K562 (cell line): ENCODE results near the gene SNX25. TPM values are rescaled to one million over a fixed set of nuclear protein-coding genes. Genes with fewer than 3 reads are reported as not detected.

Experiments used
- ATAC-seq: fragments of 200-7000 bp; cut with Tn5 transposase; 3 replicates; pipeline ENCODE4 v1.9.1; 2020; ENCODE audit warnings: moderate library complexity
- BruUV-seq: library from RNA; stranded (reverse); fragments of 400-500 nt; replicated peaks from 2 replicates; lab custom pipeline; 2021; lab: Mats Ljungman, UMichigan
- CTCF ChIA-PET: fragments of 300-600 bp; formaldehyde crosslinking; extraction: SDS; loops from one replicate; lab custom pipeline; 2021; ENCODE audit warnings: low intra/inter-chr PET ratio; lab: Yijun Ruan, JAX
- POLR2A ChIA-PET: fragments of 300-600, 350-650 bp; sonication (Branson Sonifier 250); formaldehyde crosslinking; extraction: SDS; loops from one replicate; lab custom pipeline; 2021; ENCODE audit warnings: antibody characterized with exemption, inconsistent platforms; lab: Yijun Ruan, JAX
- DNase-seq, 4 experiments: peaks; one replicate each; pipeline versions ENCODE4 v3.0.0 to v3.0.0-alpha.2; 2011 to 2018; ENCODE audit warnings: low spot score in 3 of 4, mixed read lengths in 3 of 4; ENCODE audit errors: extremely low read depth in 1 of 4
- FAIRE-seq: peaks from 2 replicates; lab custom pipeline; 2011; peaks lifted over from hg19 to GRCh38; lab: Jason Lieb, UNC
- H2AFZ ChIP-seq: 2 replicates; pipeline ENCODE4 v1.6.0; 2011; ENCODE audit warnings: low read depth, low read length, control low read depth, inconsistent platforms
- H3K27ac ChIP-seq: fragments of 200-600 bp; 3 replicates; pipeline ENCODE4 v1.8.0; 2011; ENCODE audit warnings: low read depth, mild to moderate bottlenecking, control low read depth, inconsistent platforms, low read length, moderate library complexity, mixed read lengths; ENCODE audit errors: extremely low read depth
- H3K27me3 ChIP-seq, 2 experiments: fragments of 300-600 bp in 1 of 2; 2 replicates in 1 of 2; 3 replicates in 1 of 2; pipeline versions ENCODE4 v1.6.0 to v1.8.0; 2011; ENCODE audit warnings: inconsistent platforms in 2 of 2, low read length in 2 of 2, mild to moderate bottlenecking in 1 of 2, mixed read lengths in 1 of 2, moderate library complexity in 1 of 2; ENCODE audit not compliant: control insufficient read depth in 2 of 2, insufficient read depth in 2 of 2
- H3K36me3 ChIP-seq: fragments of 300-600 bp; 3 replicates; pipeline ENCODE4 v1.8.0; 2011; ENCODE audit warnings: mild to moderate bottlenecking, low read length, inconsistent platforms; ENCODE audit not compliant: control insufficient read depth, insufficient read depth
- H3K4me1 ChIP-seq, 2 experiments: fragments of 200-600 bp in 1 of 2; replicated peaks in 1 of 2; 2 replicates in 1 of 2; 3 replicates in 1 of 2; pipeline versions ENCODE4 v1.5.1 to v1.8.0; 2011; ENCODE audit warnings: inconsistent platforms in 2 of 2, low read length in 2 of 2, mild to moderate bottlenecking in 1 of 2, mixed read lengths in 1 of 2, moderate library complexity in 1 of 2; ENCODE audit not compliant: control insufficient read depth in 2 of 2, insufficient read depth in 2 of 2
- H3K4me2 ChIP-seq: 2 replicates; pipeline ENCODE4 v1.6.1; 2011; ENCODE audit warnings: low read length, control low read depth, inconsistent platforms, mixed read lengths; ENCODE audit not compliant: insufficient read depth
- H3K4me3 ChIP-seq: fragments of 200-600 bp; sonication (generic), shearing (Covaris generic); 2 replicates; pipeline ENCODE4 v1.5.1; 2016; ENCODE audit warnings: control low read depth, inconsistent platforms
- H3K79me2 ChIP-seq: fragments of 200-600 bp; 3 replicates; pipeline ENCODE4 v1.8.0; 2011; ENCODE audit warnings: low read length, inconsistent platforms; ENCODE audit not compliant: control insufficient read depth, insufficient read depth
- H3K9ac ChIP-seq, 2 experiments: 2 replicates each; pipeline versions ENCODE4 v1.6.0 to v1.6.1; 2011; ENCODE audit warnings: low read depth in 2 of 2, low read length in 2 of 2, control low read depth in 1 of 2, inconsistent platforms in 1 of 2, mild to moderate bottlenecking in 1 of 2, mixed read lengths in 1 of 2; ENCODE audit not compliant: insufficient read depth in 1 of 2
- H3K9me1 ChIP-seq: one replicate; pipeline ENCODE4 v1.6.0; 2011; ENCODE audit warnings: inconsistent platforms, mild to moderate bottlenecking, low read length, moderate library complexity; ENCODE audit not compliant: control insufficient read depth, insufficient read depth
- H3K9me3 ChIP-seq: replicated peaks from 2 replicates; pipeline ENCODE4 v1.5.1; 2011; ENCODE audit warnings: low read depth, low read length, inconsistent platforms; ENCODE audit not compliant: control insufficient read depth, insufficient read depth
- H4K20me1 ChIP-seq: replicated peaks from 2 replicates; pipeline ENCODE4 v1.6.1; 2011; ENCODE audit warnings: low read length, inconsistent platforms, mixed read lengths; ENCODE audit not compliant: control insufficient read depth, insufficient read depth
- AFF4 ChIP-seq: sonication (generic); formaldehyde crosslinking; IDR thresholded peaks from 2 replicates; pipeline ENCODE4 v1.8.0; 2023; ENCODE audit warnings: mild to moderate bottlenecking, missing genetic modification reagents
- CREB3 ChIP-seq: fragments of 450-650 bp; conservative IDR thresholded peaks from 2 replicates; pipeline ENCODE4 v1.6.1; 2016; ENCODE audit warnings: missing genetic modification characterization, low read depth, mild to moderate bottlenecking, missing compliant biosample characterization, moderate library complexity
- CXXC5 ChIP-seq: fragments of 250-450 bp; sonication (Bioruptor Pico); IDR thresholded peaks from 2 replicates; pipeline ENCODE4 v1.8.0; 2022; ENCODE audit warnings: inconsistent platforms, mild to moderate bottlenecking, moderate library complexity
- FUS ChIP-seq: fragments of 200-400 bp; formaldehyde crosslinking; optimal IDR thresholded peaks from 2 replicates; pipeline ENCODE3; 2017; ENCODE audit warnings: low read depth, low read length
- GABPB2 ChIP-seq: fragments of 250-450 bp; sonication (Bioruptor Pico); conservative IDR thresholded peaks from 2 replicates; pipeline ENCODE4 v1.5.1; 2021; ENCODE audit warnings: mild to moderate bottlenecking
- HINFP ChIP-seq: fragments of 450-650 bp; conservative IDR thresholded peaks from 2 replicates; pipeline ENCODE4 v1.6.1; 2016; ENCODE audit warnings: missing genetic modification characterization, low read depth, mild to moderate bottlenecking, control low read depth, missing compliant biosample characterization
- ZNF143 ChIP-seq: sonication (generic); formaldehyde crosslinking; IDR thresholded peaks from 2 replicates; pipeline ENCODE4 v1.9.0; 2022; ENCODE audit warnings: mild to moderate bottlenecking, missing genetic modification reagents
- ZNF280A ChIP-seq: fragments of 450-650 bp; IDR thresholded peaks from 2 replicates; pipeline ENCODE4 v1.6.1; 2018; ENCODE audit warnings: mild to moderate bottlenecking, low read depth; ENCODE audit not compliant: partially characterized antibody
- in situ Hi-C: fragments of 300-500 bp; cut with MboI; formaldehyde crosslinking; loops from 4 replicates; pipeline ENCODE4 v1.15.0; 2018; ENCODE audit warnings: inconsistent platforms, mixed read lengths
- intact Hi-C: fragments of 100-400 bp; cut with micrococcal nuclease; formaldehyde crosslinking; loops from 2 replicates; pipeline ENCODE4 v1.14.2; 2022
- polyA plus RNA-seq, 8 experiments: library from polyadenylated mRNA; depleted of rRNA in 4 of 8; stranded (reverse) in 5 of 8; unstranded in 3 of 8; fragments of >200 nt; fragmentation: Nextera tagmentation in 2 of 8; fragmentation: Illumina TruSeq in 1 of 8; extraction: Ambion mirVana in 2 of 8; extraction: Trizol in 1 of 8; gene quantifications; 2 replicates each; pipeline versions ENCODE4 v1.2.1 to v1.2.3, GENCODE V29; 2011 to 2014; ENCODE audit warnings: inconsistent platforms in 1 of 8, missing spikeins in 1 of 8
- total RNA-seq, 7 experiments: library from RNA; depleted of rRNA in 6 of 7; stranded (reverse); fragments of >200 nt in 6 of 7; fragmentation: Illumina TruSeq in 2 of 7; extraction: Trizol in 2 of 7; gene quantifications; 2 replicates each; pipeline versions ENCODE4 v1.2.1 to v1.2.3, GENCODE V29; 2011 to 2021; ENCODE audit warnings: low replicate concordance in 1 of 7

Gene SNX25
- total and polyA plus RNA-seq, 9 of the 15 experiments (the other 6 are each of a cell fraction or from before 2014, with no cell fraction given), result 2.5 to 23.4 (median 13.3) TPM

GRCh38 chr4:185275501-185275900 lies 66.1 kb downstream of the SNX25 start:
- Histone ChIP-seq H2AFZ (no peak overlapping the region), H3K9me3 (no peaks in the 10 kb centered on the region), H3K36me3 (no peaks in the 10 kb centered on the region), H3K27me3 (no peaks in the 10 kb centered on the region), H3K4me2 (no peak overlapping the region), H4K20me1 (no peaks in the 10 kb centered on the region), H3K9ac (no peak overlapping the region), H3K4me1 (peaks cover 0 to 3% of the 10 kb centered on the region in 2 experiments; a peak in 3 of 5 replicates), H3K4me3 (no peak overlapping the region), H3K9me1 (no peaks in the 10 kb centered on the region), H3K27ac (no peak overlapping the region), H3K79me2 (no peaks in the 10 kb centered on the region)
- ATAC-seq (no peak), FAIRE-seq (no peak), DNase-seq (no peak)
- intact Hi-C loops (no loop called here), in situ Hi-C loops (no loop called here)
- BruUV-seq, result no TSS peak
- ChIA-PET CTCF (no interaction called here), POLR2A (no interaction called here)
- TF ChIP-seq FUS, result no peak

GRCh38 chr4:185276036-185276435 lies 66.6 kb downstream of the SNX25 start:
- no peak for ATAC-seq
- peaks cover 0 to 8% of the 10 kb centered on the region in 2 experiments; a peak in 3 of 5 replicates for H3K4me1 ChIP-seq
- intact Hi-C loops (no loop called here), in situ Hi-C loops (no loop called here)
- DNase-seq, result no peak
- H3K4me3 ChIP-seq, result no peak overlapping the region
- H3K36me3 ChIP-seq, result no peaks in the 10 kb centered on the region
- CTCF ChIA-PET, result no interaction called here
- no peak for FAIRE-seq
- H3K79me2 ChIP-seq, result no peaks in the 10 kb centered on the region
- no peaks in the 10 kb centered on the region for H3K9me3 ChIP-seq
- H3K9ac ChIP-seq, result no peak overlapping the region
- BruUV-seq, result no TSS peak
- no peaks in the 10 kb centered on the region for H4K20me1 ChIP-seq
- H2AFZ ChIP-seq, result no peak overlapping the region
- POLR2A ChIA-PET, result no interaction called here
- H3K27ac ChIP-seq, result no peak overlapping the region
- H3K4me2 ChIP-seq, result no peak overlapping the region
- H3K9me1 ChIP-seq, result no peaks in the 10 kb centered on the region
- H3K27me3 ChIP-seq, result no peaks in the 10 kb centered on the region
- no peak for TF ChIP-seq ZNF280A
- TF ChIP-seq CREB3 (tag), result no peak
- TF ChIP-seq ZNF143 (CRISPR knock-in tag), result no peak
- TF ChIP-seq GABPB2 (CRISPR knock-in tag), result no peak
- TF ChIP-seq HINFP (tag), result no peak
- TF ChIP-seq CXXC5, result no peak
- TF ChIP-seq AFF4, result no peak
